WI38 (cell line): ENCODE measurements around the gene ASPDH.

Experiments
- H3K4me3 ChIP-seq: 2 replicates; pipeline ENCODE4 v1.5.1; 2011; ENCODE audit warnings: low read depth, mild to moderate bottlenecking, control low read depth, low read length
- TF ChIP-seq, protein P1 (sequence below): IDR thresholded peaks from 2 replicates; pipeline ENCODE4 v1.5.1; 2012; ENCODE audit warnings: low read depth, mild to moderate bottlenecking, control low read depth, low read length

ASPDH gene

DNA sequence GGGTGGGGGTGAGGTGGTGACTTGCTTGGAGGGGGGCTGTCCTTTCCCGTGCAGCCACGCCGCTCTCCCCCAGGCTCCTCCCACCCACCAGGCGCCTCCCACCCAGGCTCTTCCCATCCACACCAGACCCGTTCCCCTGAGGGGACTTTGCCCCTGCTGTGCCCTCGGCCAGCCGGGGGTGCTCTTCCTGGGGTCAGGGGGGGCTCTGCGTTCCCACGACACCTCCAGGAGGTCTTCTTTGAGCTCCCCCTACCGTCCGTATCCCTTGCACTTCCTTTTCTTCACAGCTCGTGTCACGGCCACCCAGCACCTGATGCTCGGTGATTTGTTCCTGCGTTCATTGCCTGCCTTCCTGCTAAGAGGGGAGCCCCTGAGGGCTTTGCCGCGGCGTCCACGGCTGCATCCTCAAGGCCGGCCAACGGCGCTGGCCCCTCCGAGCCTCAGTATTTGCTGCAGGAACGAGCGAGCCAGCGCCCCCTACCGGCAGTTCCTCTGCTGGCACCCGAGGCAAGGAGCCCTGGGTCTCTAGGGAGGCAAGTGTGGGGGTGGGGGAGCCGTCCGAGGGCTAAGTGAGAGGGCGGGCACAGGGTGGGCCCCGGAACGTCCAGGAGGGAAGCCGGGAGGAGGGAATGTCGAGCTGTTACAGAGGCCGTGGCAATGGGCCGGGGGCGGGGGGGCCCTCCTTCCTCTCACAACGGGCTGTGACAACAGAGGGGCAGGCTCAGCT lies 42.7 kb upstream of the ASPDH start:
- H3K4me3 ChIP-seq: peak overlapping the region; percentile 58
- TF ChIP-seq, protein P1, sequence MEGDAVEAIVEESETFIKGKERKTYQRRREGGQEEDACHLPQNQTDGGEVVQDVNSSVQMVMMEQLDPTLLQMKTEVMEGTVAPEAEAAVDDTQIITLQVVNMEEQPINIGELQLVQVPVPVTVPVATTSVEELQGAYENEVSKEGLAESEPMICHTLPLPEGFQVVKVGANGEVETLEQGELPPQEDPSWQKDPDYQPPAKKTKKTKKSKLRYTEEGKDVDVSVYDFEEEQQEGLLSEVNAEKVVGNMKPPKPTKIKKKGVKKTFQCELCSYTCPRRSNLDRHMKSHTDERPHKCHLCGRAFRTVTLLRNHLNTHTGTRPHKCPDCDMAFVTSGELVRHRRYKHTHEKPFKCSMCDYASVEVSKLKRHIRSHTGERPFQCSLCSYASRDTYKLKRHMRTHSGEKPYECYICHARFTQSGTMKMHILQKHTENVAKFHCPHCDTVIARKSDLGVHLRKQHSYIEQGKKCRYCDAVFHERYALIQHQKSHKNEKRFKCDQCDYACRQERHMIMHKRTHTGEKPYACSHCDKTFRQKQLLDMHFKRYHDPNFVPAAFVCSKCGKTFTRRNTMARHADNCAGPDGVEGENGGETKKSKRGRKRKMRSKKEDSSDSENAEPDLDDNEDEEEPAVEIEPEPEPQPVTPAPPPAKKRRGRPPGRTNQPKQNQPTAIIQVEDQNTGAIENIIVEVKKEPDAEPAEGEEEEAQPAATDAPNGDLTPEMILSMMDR: peak; percentile 88

DNA sequence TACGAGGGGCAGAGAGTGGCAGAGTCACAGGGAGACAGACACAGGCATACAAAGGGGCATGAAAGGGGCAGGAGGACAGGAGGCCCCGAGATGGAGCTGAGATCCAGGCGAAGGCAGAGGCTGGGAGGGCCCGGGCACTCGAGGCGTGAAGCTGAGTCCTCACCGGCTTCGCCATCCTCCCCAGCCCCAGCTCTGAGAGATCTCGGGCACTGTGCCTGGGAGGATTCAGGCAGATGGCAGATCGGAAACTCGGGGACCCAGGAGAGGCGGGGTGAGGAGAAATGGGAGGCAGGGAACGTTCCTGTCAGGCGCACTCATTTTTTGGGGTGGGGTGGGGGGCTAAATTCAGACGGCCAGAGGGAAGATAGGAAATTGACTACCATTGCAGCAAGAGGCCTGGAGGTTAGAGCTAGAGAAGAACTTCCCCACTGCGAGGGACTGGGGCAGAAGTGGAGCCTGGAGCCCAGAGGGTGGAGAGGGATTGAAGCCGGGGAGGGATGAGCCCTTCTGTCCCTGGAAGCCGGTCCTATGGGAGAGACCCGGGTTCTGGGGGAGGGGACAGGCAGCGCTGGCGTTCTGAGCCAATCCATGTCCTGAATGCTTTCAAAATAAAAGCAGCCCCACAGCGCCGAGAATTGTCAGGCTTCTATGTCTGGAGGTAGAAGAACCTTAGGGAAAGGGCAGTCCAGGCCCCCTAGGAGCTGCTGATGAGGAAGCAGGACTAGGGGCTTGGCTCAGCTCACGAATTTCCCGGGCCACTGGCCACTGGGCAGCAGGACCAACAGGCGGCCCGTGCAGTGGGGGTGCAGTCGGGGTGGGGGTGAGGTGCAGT lies 42.0 kb upstream of the ASPDH start:
- no peak overlapping the region for H3K4me3 ChIP-seq

DNA sequence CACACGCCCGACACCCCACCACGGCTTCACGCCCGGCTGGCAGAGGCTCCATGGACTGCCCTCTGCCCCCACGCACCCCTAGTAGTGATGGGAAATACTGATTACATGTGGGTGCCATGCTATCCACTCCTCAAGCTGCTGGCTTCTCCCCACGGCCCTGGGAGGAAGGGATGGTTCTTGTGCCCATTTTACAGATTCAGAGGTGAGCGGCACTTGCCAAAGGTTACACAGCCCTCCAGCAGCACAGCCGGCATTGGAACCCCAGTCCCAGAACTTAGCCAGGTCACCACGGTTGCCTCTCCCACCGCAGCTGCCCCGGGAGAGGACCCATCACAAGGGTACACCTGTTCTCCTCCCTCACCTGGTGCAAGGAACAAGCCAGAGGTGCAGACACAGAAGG lies 41.3 kb upstream of the ASPDH start:
- TF ChIP-seq, protein P1: no peak
- H3K4me3 ChIP-seq: no peak overlapping the region

More for the DNA sequence above, 42.0 kb upstream of the ASPDH start:
- TF ChIP-seq, protein P1: no peak

DNA sequence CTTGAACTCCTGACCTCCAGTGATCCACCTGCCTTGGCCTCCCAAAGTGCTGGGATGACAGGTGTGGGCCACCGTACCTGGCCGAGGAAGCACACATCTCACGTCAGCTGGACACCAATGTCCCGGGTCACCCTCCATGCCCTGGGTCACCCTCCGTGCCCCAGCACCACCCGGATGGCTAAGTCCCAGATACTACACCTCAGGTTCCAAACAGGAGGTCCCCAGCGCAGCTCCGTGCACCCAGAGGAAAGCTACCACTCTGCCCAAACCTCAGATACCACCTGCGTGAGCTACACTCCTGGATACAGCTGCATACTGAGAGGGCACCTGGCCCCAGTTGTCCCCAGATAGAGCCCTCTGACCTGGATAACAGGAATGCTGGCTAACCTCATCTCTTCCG lies 40.5 kb upstream of the ASPDH start:
- TF ChIP-seq, protein P1: no peak
- H3K4me3 ChIP-seq: no peak overlapping the region

DNA sequence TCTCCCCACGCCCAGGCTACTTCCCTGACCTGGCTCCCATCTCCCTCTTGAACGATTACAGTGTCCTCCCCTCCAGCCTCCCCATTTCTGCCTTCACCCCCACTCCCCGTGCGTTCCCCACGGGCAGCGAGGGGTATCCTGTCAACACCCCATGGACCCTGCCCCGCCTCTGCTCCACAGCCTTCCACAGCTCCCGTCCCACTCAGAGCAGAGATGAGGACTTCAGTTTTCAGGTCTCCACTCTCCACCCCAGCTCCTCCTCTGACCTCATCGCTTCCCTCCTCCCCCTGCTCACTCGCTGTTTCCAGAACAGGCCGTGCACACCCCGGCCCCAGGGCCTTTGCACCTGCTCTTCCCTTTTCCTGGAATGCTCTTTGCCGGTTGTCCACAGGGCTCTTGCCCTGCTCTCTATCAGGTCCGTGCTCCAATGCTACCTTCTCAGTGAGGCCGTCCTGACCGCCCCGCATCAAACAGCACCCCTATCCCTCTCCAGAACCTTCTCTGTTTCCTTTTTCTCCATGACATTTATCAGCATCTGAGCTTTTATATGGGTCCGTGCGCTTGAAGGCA lies 39.5 kb upstream of the ASPDH start:
- no peak overlapping the region for H3K4me3 ChIP-seq
- TF ChIP-seq, protein P1: no peak

DNA sequence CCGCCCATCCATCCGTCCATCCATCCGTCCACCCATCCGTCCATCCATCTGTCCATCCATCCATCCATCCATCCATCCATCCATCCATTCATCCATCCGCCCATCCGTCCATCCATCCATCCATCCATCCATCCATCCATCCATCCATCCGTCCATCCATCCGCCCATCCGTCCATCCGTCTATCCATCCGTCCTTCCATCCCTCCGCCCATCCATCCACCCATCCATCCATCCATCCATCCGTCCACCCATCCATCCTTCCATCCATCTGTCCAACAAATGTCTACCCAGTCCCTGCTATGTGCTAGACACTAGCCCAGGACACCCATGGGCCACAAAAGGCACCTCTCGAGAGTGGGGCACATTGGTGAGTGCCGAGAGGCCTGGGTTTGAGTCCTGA lies 38.8 kb upstream of the ASPDH start:
- no peak overlapping the region for H3K4me3 ChIP-seq
- TF ChIP-seq, protein P1: no peak
